WI38 (cell line): ENCODE results near the gene TNFRSF14.

Experiments
- H3K4me3 ChIP-seq: 2 replicates; pipeline ENCODE4 v1.5.1; 2011; ENCODE audit warnings: low read depth, mild to moderate bottlenecking, control low read depth, low read length
- TF ChIP-seq, protein P1 (sequence below): IDR thresholded peaks from 2 replicates; pipeline ENCODE4 v1.5.1; 2012; ENCODE audit warnings: low read depth, mild to moderate bottlenecking, control low read depth, low read length

The TNFRSF14 gene

DNA sequence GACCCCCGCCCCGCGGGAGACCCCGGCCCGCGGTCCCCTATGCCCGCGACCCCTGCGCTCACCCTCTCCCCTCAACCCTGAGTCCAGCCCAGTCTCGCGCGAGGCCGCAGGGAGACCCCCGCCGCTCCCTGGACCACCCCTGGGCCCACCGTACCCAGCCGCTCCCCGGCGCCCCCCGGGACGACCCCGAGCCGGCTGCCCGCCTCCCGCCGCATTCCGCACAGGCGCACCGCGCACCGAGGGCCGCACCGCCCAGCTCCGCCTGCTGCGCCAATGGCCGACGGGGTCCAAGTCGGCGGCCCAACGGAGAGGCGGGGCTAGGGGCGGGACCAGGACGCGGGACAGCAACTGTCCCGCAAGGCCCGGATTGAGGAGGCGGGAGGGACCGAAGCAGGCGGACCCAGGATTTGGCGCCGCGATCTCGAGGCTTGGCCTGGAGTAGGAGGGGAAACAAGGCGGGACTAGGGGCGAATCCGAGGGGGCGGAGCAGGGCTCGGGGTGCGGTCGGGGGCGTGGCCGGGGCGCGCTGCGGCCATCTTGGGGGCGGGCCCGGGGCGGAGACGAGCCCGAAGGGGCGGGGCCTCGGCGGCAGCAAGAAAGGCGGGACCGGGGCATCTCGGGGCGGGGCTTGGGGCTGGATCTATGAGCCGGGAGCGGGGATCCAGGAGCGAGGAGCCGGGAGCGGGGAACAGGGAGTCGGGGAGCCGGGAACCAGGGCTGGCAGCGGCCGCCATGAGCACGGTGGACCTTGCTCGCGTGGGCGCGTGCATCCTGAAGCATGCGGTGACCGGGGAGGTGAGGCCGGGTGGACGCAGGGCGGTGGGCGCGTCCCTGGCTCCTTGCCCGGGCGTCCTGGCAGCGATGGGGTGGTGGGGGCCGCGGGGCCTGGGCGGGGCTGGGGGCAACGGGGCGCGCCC is 30.2 kb downstream of the TNFRSF14 start, which contains the start of gene PRXL2B:
Gene PRXL2B (plus strand): TSS at position 624 of the 917 bp plus-strand sequence. CDS start 109 bp downstream, at position 733.
- TF ChIP-seq, protein P1, sequence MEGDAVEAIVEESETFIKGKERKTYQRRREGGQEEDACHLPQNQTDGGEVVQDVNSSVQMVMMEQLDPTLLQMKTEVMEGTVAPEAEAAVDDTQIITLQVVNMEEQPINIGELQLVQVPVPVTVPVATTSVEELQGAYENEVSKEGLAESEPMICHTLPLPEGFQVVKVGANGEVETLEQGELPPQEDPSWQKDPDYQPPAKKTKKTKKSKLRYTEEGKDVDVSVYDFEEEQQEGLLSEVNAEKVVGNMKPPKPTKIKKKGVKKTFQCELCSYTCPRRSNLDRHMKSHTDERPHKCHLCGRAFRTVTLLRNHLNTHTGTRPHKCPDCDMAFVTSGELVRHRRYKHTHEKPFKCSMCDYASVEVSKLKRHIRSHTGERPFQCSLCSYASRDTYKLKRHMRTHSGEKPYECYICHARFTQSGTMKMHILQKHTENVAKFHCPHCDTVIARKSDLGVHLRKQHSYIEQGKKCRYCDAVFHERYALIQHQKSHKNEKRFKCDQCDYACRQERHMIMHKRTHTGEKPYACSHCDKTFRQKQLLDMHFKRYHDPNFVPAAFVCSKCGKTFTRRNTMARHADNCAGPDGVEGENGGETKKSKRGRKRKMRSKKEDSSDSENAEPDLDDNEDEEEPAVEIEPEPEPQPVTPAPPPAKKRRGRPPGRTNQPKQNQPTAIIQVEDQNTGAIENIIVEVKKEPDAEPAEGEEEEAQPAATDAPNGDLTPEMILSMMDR, result no peak
- peak within 1 kb of the TSS; percentile 77 for H3K4me3 ChIP-seq

DNA sequence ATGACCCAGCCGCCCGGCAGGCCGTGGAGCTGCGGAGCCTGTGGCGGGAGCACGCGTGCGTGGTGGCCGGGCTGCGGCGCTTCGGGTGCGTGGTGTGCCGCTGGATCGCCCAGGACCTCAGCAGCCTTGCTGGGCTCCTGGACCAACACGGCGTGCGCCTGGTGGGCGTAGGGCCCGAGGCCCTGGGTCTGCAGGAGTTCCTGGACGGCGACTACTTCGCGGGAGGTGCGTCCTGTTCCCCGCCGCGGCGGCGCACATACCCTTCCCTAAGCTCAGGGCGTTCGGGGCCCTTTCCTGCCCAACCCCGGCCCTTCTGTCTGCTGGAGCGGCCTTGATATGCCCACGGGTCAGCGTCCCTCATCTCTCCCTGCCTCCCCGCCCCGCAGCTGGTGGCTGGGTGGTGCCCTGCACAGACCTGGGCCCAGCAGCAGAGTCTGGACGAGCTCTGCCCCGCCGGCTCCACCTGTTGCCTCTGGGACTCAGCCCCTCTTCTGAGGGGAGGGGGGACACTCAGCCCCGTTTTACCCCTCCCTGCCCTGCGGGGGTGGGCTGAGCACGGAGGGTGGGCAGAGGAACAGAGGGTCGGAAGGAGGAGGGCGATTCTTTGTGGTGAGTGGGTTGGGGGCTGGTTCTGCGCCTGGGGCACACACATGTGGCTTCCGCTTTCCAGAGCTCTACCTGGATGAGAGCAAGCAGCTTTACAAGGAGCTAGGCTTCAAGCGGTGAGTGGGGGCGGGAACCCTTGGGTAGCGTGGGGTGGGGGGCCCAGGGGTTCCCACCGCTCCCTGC is 31.1 kb downstream of the TNFRSF14 start:
- peak overlapping the region; percentile 77 for H3K4me3 ChIP-seq
- TF ChIP-seq, protein P1, result no peak

DNA sequence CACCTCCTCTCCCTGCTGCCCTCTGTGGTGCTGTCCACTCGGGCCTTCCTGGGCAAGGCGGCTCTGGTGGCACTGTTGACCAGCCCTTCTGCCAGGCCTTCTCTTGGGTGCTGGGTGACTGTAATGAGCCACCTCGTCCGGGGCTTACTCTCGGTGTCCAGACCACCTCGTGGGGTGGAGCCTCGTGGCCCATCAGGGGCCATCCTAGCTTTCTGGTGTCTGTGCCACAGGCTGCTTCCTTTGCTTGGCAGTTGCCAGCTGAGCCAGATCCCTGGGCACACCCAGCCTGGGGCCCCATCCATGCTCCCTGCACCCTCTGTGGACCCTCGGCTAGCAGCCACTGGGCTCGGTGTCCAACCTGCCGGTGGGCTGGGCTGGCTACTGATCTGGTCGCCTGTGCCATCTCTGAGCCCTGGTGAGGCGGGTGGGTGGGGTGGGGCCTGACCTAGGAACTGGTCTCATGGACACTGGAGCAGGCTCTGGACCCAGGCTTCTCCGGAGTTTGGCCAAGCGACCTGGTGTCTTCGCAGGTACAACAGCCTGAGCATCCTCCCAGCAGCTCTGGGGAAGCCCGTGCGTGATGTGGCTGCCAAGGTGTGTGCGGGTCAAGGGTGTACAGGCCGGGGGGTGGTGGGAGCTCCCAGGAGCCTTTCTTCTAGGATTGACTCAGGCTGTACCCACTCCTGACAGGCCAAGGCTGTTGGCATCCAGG is 31.8 kb downstream of the TNFRSF14 start:
- TF ChIP-seq, protein P1, result no peak
- peak overlapping the region; percentile 77 for H3K4me3 ChIP-seq

DNA sequence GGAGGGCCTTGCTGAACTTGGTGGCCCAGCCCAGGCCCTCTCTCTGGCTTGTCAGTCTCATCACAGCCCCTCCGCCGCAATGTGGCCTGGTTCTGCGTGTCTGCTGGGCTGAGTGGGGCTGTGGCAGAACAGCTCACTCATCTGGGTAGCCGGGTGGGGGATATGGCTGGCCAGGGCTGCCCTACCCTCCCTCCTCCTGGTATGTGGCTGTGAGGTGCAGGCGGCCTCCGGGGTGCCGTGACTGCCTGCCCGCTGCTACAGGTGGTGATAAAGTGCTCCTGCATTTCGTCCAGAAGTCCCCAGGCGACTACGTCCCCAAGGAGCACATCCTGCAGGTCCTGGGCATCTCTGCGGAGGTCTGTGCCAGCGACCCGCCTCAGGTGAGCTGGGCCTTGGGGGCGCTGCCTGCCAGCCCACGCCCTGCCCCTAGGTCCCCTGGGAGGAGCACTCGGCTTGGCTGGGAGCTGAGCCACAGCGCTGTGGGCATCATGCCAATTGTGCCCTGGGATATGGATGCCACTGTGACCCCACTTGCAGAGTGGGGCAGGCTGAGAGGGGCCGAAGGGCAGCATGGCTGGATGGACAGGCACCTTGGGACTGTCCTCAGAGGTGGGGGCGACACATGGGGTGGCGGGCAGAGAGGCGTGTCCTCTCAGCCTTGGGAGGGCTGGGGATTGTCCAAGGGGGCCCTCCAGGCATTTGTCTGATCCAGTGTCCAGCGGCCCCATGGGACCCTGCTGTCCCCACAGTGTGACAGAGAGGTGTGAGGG is 32.7 kb downstream of the TNFRSF14 start:
- TF ChIP-seq, protein P1, result no peak
- H3K4me3 ChIP-seq, result no peak overlapping the region

DNA sequence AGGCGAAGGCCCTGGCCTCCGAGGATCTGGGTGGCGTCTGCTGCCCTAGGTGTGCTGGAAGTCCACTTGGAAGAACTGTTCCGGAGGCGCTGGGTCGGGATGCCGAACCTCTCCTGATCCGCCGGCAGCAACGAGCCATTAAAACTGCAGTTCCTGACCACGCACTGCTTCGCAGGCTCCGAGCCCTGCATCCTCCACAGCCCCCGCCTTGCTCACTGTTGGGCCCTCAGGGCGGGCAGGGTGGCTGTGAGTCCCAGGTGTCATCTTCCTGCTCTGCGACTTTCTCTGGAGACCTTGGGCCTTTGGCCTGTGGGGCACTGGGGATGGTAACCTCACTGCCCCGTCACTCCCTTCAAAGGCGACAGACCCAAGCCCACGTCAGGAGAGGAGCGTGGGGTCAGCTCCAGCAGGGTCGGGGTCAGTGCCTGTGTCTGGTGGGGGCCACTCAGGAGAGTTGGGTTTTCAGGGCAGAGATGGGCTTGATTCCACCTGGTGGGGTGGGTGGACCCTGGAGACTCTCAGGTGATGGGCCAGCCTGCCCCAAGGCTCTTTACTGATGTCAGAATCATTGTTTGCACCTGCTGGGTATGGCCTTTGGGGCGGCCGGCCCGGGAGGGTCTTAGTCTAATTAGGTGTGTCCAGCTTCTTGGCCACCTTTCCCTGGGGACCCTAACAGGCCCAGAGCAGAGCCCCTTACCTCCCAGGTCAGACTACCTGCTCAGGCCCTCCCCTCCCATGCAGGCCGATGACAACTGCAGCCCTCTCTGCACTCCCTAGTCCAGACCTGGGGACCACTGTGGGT is 33.5 kb downstream of the TNFRSF14 start:
- no peak overlapping the region for H3K4me3 ChIP-seq
- TF ChIP-seq, protein P1, result no peak
